Astrocyte (in vitro differentiated cells and primary cell): Measurements from ENCODE around the gene NEUROD6. TPM values are rescaled to one million over a fixed set of nuclear protein-coding genes. Genes with fewer than 3 reads are reported as not detected.

ENCODE experiments used
- DNase-seq: peaks from one replicate; pipeline ENCODE4 v3.0.0-alpha.2; 2010; ENCODE audit warnings: low read depth
- FAIRE-seq: peaks from 2 replicates; lab custom pipeline; 2011; peaks lifted over from hg19 to GRCh38; lab: Jason Lieb, UNC
- H2AFZ ChIP-seq: 2 replicates; pipeline ENCODE4 v1.6.0; 2012; ENCODE audit warnings: low read depth, low read length, inconsistent platforms
- H3K27ac ChIP-seq: 2 replicates; pipeline ENCODE4 v1.5.1; 2011; ENCODE audit warnings: low read depth, low read length, inconsistent platforms
- H3K27me3 ChIP-seq: 2 replicates; pipeline ENCODE4 v1.6.0; 2011; ENCODE audit warnings: low read length, inconsistent platforms; ENCODE audit not compliant: insufficient read depth
- H3K36me3 ChIP-seq: 2 replicates; pipeline ENCODE4 v1.5.1; 2011; ENCODE audit warnings: low read length, inconsistent platforms; ENCODE audit not compliant: insufficient read depth
- H3K4me1 ChIP-seq: 2 replicates; pipeline ENCODE4 v1.5.1; 2011; ENCODE audit warnings: low read length, inconsistent platforms; ENCODE audit not compliant: insufficient read depth
- H3K4me2 ChIP-seq: 2 replicates; pipeline ENCODE4 v1.6.0; 2012; ENCODE audit warnings: low read length, inconsistent platforms
- H3K4me3 ChIP-seq: 2 replicates; pipeline ENCODE4 v1.5.1; 2011; ENCODE audit warnings: low read depth, mild to moderate bottlenecking, low read length, inconsistent platforms; ENCODE audit not compliant: insufficient read depth
- H3K79me2 ChIP-seq: 2 replicates; pipeline ENCODE4 v1.6.0; 2012; ENCODE audit warnings: mild to moderate bottlenecking, low read length, inconsistent platforms; ENCODE audit not compliant: insufficient read depth
- H3K9ac ChIP-seq: 2 replicates; pipeline ENCODE4 v1.6.0; 2012; ENCODE audit warnings: mild to moderate bottlenecking, low read length, inconsistent platforms
- H3K9me3 ChIP-seq: 2 replicates; pipeline ENCODE4 v1.5.1; 2012; ENCODE audit warnings: low read depth, mild to moderate bottlenecking, low read length, inconsistent platforms; ENCODE audit not compliant: insufficient read depth
- H4K20me1 ChIP-seq: 2 replicates; pipeline ENCODE4 v1.6.0; 2012; ENCODE audit warnings: low read length, inconsistent platforms; ENCODE audit not compliant: insufficient read depth
- H3K27ac Mint-ChIP-seq: one replicate; pipeline ENCODE4 v1.8.0; 2021; ENCODE audit warnings: mild to moderate bottlenecking, mixed read lengths; ENCODE audit not compliant: unreplicated experiment
- H3K27me3 Mint-ChIP-seq: one replicate; pipeline ENCODE4 v1.8.0; 2021; ENCODE audit warnings: low read depth, mixed read lengths; ENCODE audit not compliant: unreplicated experiment
- H3K36me3 Mint-ChIP-seq: one replicate; pipeline ENCODE4 v1.8.0; 2021; ENCODE audit warnings: low read depth, mixed read lengths; ENCODE audit not compliant: unreplicated experiment
- H3K4me1 Mint-ChIP-seq: one replicate; pipeline ENCODE4 v1.8.0; 2021; ENCODE audit warnings: low read depth, mixed read lengths; ENCODE audit not compliant: unreplicated experiment
- H3K4me3 Mint-ChIP-seq: one replicate; pipeline ENCODE4 v1.8.0; 2021; ENCODE audit warnings: mild to moderate bottlenecking, moderate library complexity, mixed read lengths; ENCODE audit not compliant: unreplicated experiment
- H3K9me3 Mint-ChIP-seq: one replicate; pipeline ENCODE4 v1.8.0; 2021; ENCODE audit warnings: mild to moderate bottlenecking, mixed read lengths; ENCODE audit not compliant: unreplicated experiment
- CTCF ChIP-seq: IDR thresholded peaks from 2 replicates; pipeline ENCODE4 v1.5.1; 2011; ENCODE audit warnings: low read depth, mild to moderate bottlenecking, inconsistent platforms, low read length, moderate library complexity; ENCODE audit not compliant: insufficient read depth
- EZH2 ChIP-seq: IDR thresholded peaks from 2 replicates; pipeline ENCODE4 v1.6.1; 2012; ENCODE audit warnings: mild to moderate bottlenecking, low read length, inconsistent platforms; ENCODE audit not compliant: insufficient read depth
- total RNA-seq: library from RNA; stranded (reverse); gene quantifications from 2 replicates; pipeline ENCODE4 v1.2.1, GENCODE V29; 2021

Gene NEUROD6
- total RNA-seq, 1 donor from 2014 or later: not detected

- Mint-ChIP-seq H3K36me3 (no peaks in the 10 kb centered on the region), H3K9me3 (no peaks in the 10 kb centered on the region), H3K27me3 (no peaks in the 10 kb centered on the region), H3K4me3 (no peak overlapping the region), H3K27ac (no peak overlapping the region), H3K4me1 (peaks cover 2% of the 10 kb centered on the region)
- TF ChIP-seq EZH2: no peak
- no peaks in the 10 kb centered on the region for H3K79me2 ChIP-seq
- H3K9ac ChIP-seq: no peak overlapping the region
- H3K27ac ChIP-seq: no peak overlapping the region
- no peak overlapping the region for H2AFZ ChIP-seq
- DNase-seq (no peak), FAIRE-seq (no peak)
- H3K4me1 ChIP-seq: no peaks in the 10 kb centered on the region
- no peaks in the 10 kb centered on the region for H3K27me3 ChIP-seq
- H3K4me3 ChIP-seq: no peak overlapping the region
- no peak overlapping the region for H3K4me2 ChIP-seq
- H3K36me3 ChIP-seq: no peaks in the 10 kb centered on the region
- peaks cover 4% of the 10 kb centered on the region for H3K9me3 ChIP-seq
- no peaks in the 10 kb centered on the region for H4K20me1 ChIP-seq
These were observed 25.7 kb downstream of the NEUROD6 start for GRCh38 chr7:31314781-31315180.

GRCh38 chr7:31312889-31313288 is 27.6 kb downstream of the NEUROD6 start:
- Histone ChIP-seq H3K4me3 (no peak overlapping the region), H4K20me1 (no peaks in the 10 kb centered on the region), H3K27me3 (no peaks in the 10 kb centered on the region), H3K36me3 (no peaks in the 10 kb centered on the region), H3K79me2 (no peaks in the 10 kb centered on the region), H3K4me2 (no peak overlapping the region), H3K4me1 (no peaks in the 10 kb centered on the region), H3K9me3 (peaks cover 4% of the 10 kb centered on the region), H3K27ac (no peak overlapping the region), H2AFZ (no peak overlapping the region), H3K9ac (no peak overlapping the region)
- Mint-ChIP-seq H3K9me3 (no peaks in the 10 kb centered on the region), H3K36me3 (no peaks in the 10 kb centered on the region), H3K4me3 (no peak overlapping the region), H3K27me3 (peaks cover 3% of the 10 kb centered on the region), H3K27ac (no peak overlapping the region), H3K4me1 (peaks cover 2% of the 10 kb centered on the region)
- TF ChIP-seq EZH2 (no peak), CTCF (no peak)
- no peak for FAIRE-seq
- DNase-seq: no peak

- TF ChIP-seq CTCF: no peak
- TF ChIP-seq EZH2: no peak
- H3K4me1 Mint-ChIP-seq: peaks cover 2% of the 10 kb centered on the region
- no peaks in the 10 kb centered on the region for H3K4me1 ChIP-seq
- H3K4me3 ChIP-seq: no peak overlapping the region
- no peaks in the 10 kb centered on the region for H3K9me3 Mint-ChIP-seq
- H3K36me3 Mint-ChIP-seq: no peaks in the 10 kb centered on the region
- H3K27me3 Mint-ChIP-seq: peaks cover 3% of the 10 kb centered on the region
- H3K36me3 ChIP-seq: no peaks in the 10 kb centered on the region
- H3K9ac ChIP-seq: no peak overlapping the region
- H3K9me3 ChIP-seq: peaks cover 4% of the 10 kb centered on the region
- no peaks in the 10 kb centered on the region for H3K79me2 ChIP-seq
- no peaks in the 10 kb centered on the region for H4K20me1 ChIP-seq
- H3K27me3 ChIP-seq: no peaks in the 10 kb centered on the region
- no peak overlapping the region for H3K27ac ChIP-seq
- DNase-seq (no peak), FAIRE-seq (no peak)
- no peak overlapping the region for H3K4me3 Mint-ChIP-seq
- H3K4me2 ChIP-seq: no peak overlapping the region
- H2AFZ ChIP-seq: no peak overlapping the region
- no peak overlapping the region for H3K27ac Mint-ChIP-seq
These were observed 29.0 kb downstream of the NEUROD6 start for GRCh38 chr7:31311552-31311951.
